ENCODE results near the gene RIC3. TPM values are rescaled to one million over a fixed set of nuclear protein-coding genes. Genes with fewer than 3 reads are reported as not detected.

The RIC3 gene
- total RNA-seq, 1 donor from 2014 or later: 3.2 TPM

- no peaks in the 10 kb centered on the region for H3K36me3 Mint-ChIP-seq (ENCODE audit: low read depth)
- H3K4me3 Mint-ChIP-seq (ENCODE audit: low read depth): no peak overlapping the region
Measured at GRCh38 chr11:8108421-8108820, 60.4 kb downstream of the RIC3 start.

GRCh38 chr11:8107642-8108041, 61.2 kb downstream of the RIC3 start:
- no peaks in the 10 kb centered on the region for H3K36me3 Mint-ChIP-seq (ENCODE audit: low read depth)
- no peak for DNase-seq (ENCODE audit: low spot score)
- intact Hi-C loops (cut with micrococcal nuclease): no loop called here
- H3K4me1 Mint-ChIP-seq (ENCODE audit: low read depth): no peaks in the 10 kb centered on the region
- H3K27ac Mint-ChIP-seq: no peak overlapping the region
- no peaks in the 10 kb centered on the region for H3K27me3 Mint-ChIP-seq (ENCODE audit: low read depth)
- no peak overlapping the region for H3K4me3 Mint-ChIP-seq (ENCODE audit: low read depth)
- H3K9me3 Mint-ChIP-seq: no peaks in the 10 kb centered on the region

More at GRCh38 chr11:8108421-8108820, 60.4 kb downstream of the RIC3 start:
- Mint-ChIP-seq H3K4me1 (ENCODE audit: low read depth) (no peaks in the 10 kb centered on the region), H3K27me3 (ENCODE audit: low read depth) (no peaks in the 10 kb centered on the region), H3K27ac (no peak overlapping the region), H3K9me3 (no peaks in the 10 kb centered on the region)
- no peak for DNase-seq (ENCODE audit: low spot score)
- intact Hi-C loops (cut with micrococcal nuclease): no loop called here

- H3K36me3 Mint-ChIP-seq (ENCODE audit: low read depth): no peaks in the 10 kb centered on the region
- no peak overlapping the region for H3K27ac Mint-ChIP-seq
- intact Hi-C loops (cut with micrococcal nuclease): no loop called here
Measured at GRCh38 chr11:8106679-8107078, 62.1 kb downstream of the RIC3 start.

GRCh38 chr11:8105666-8106065, 63.2 kb downstream of the RIC3 start:
- no peak for DNase-seq (ENCODE audit: low spot score)
- Mint-ChIP-seq H3K9me3 (no peaks in the 10 kb centered on the region), H3K36me3 (ENCODE audit: low read depth) (no peaks in the 10 kb centered on the region), H3K4me3 (ENCODE audit: low read depth) (no peak overlapping the region), H3K4me1 (ENCODE audit: low read depth) (no peaks in the 10 kb centered on the region), H3K27ac (no peak overlapping the region), H3K27me3 (ENCODE audit: low read depth) (no peaks in the 10 kb centered on the region)
- intact Hi-C loops (cut with micrococcal nuclease): no loop called here

More at GRCh38 chr11:8106679-8107078, 62.1 kb downstream of the RIC3 start:
- Mint-ChIP-seq H3K4me3 (ENCODE audit: low read depth) (no peak overlapping the region), H3K4me1 (ENCODE audit: low read depth) (no peaks in the 10 kb centered on the region), H3K9me3 (no peaks in the 10 kb centered on the region), H3K27me3 (ENCODE audit: low read depth) (no peaks in the 10 kb centered on the region)
- no peak for DNase-seq (ENCODE audit: low spot score)

GRCh38 chr11:8105133-8105532, 63.7 kb downstream of the RIC3 start:
- Mint-ChIP-seq H3K4me3 (ENCODE audit: low read depth) (no peak overlapping the region), H3K4me1 (ENCODE audit: low read depth) (no peaks in the 10 kb centered on the region), H3K36me3 (ENCODE audit: low read depth) (no peaks in the 10 kb centered on the region), H3K27ac (no peak overlapping the region), H3K27me3 (ENCODE audit: low read depth) (no peaks in the 10 kb centered on the region), H3K9me3 (no peaks in the 10 kb centered on the region)
- no peak for DNase-seq (ENCODE audit: low spot score)
- intact Hi-C loops (cut with micrococcal nuclease): no loop called here

GRCh38 chr11:8103909-8104308, 64.9 kb downstream of the RIC3 start:
- intact Hi-C loops (cut with micrococcal nuclease): no loop called here
- H3K4me1 Mint-ChIP-seq (ENCODE audit: low read depth): no peaks in the 10 kb centered on the region
- no peaks in the 10 kb centered on the region for H3K36me3 Mint-ChIP-seq (ENCODE audit: low read depth)
- DNase-seq (ENCODE audit: low spot score): no peak
- no peak overlapping the region for H3K27ac Mint-ChIP-seq
- no peaks in the 10 kb centered on the region for H3K9me3 Mint-ChIP-seq
- H3K27me3 Mint-ChIP-seq (ENCODE audit: low read depth): no peaks in the 10 kb centered on the region
- no peak overlapping the region for H3K4me3 Mint-ChIP-seq (ENCODE audit: low read depth)

GRCh38 chr11:8102965-8103364, 65.9 kb downstream of the RIC3 start:
- Mint-ChIP-seq H3K27ac (no peak overlapping the region), H3K9me3 (no peaks in the 10 kb centered on the region), H3K4me3 (ENCODE audit: low read depth) (no peak overlapping the region), H3K4me1 (ENCODE audit: low read depth) (no peaks in the 10 kb centered on the region), H3K27me3 (ENCODE audit: low read depth) (no peaks in the 10 kb centered on the region), H3K36me3 (ENCODE audit: low read depth) (no peaks in the 10 kb centered on the region)
- intact Hi-C loops (cut with micrococcal nuclease): no loop called here
- DNase-seq (ENCODE audit: low spot score): no peak

- no peaks in the 10 kb centered on the region for H3K9me3 Mint-ChIP-seq
- DNase-seq (ENCODE audit: low spot score): no peak
Measured at GRCh38 chr11:8102296-8102915, 66.4 kb downstream of the RIC3 start.

GRCh38 chr11:8101421-8101820, 67.4 kb downstream of the RIC3 start:
- no peak for DNase-seq (ENCODE audit: low spot score)
- intact Hi-C loops (cut with micrococcal nuclease): no loop called here
- Mint-ChIP-seq H3K9me3 (no peaks in the 10 kb centered on the region), H3K27me3 (ENCODE audit: low read depth) (no peaks in the 10 kb centered on the region), H3K4me3 (ENCODE audit: low read depth) (no peak overlapping the region), H3K27ac (no peak overlapping the region), H3K36me3 (ENCODE audit: low read depth) (no peaks in the 10 kb centered on the region), H3K4me1 (ENCODE audit: low read depth) (no peaks in the 10 kb centered on the region)

More at GRCh38 chr11:8102296-8102915, 66.4 kb downstream of the RIC3 start:
- no peaks in the 10 kb centered on the region for H3K36me3 Mint-ChIP-seq (ENCODE audit: low read depth)
- no peak overlapping the region for H3K4me3 Mint-ChIP-seq (ENCODE audit: low read depth)
- H3K27me3 Mint-ChIP-seq (ENCODE audit: low read depth): no peaks in the 10 kb centered on the region
- H3K4me1 Mint-ChIP-seq (ENCODE audit: low read depth): no peaks in the 10 kb centered on the region
- no peak overlapping the region for H3K27ac Mint-ChIP-seq
- intact Hi-C loops (cut with micrococcal nuclease): no loop called here

- H3K9me3 Mint-ChIP-seq: no peaks in the 10 kb centered on the region
- intact Hi-C loops (cut with micrococcal nuclease): no loop called here
- no peak overlapping the region for H3K4me3 Mint-ChIP-seq (ENCODE audit: low read depth)
- peak; percentile 3 for DNase-seq (ENCODE audit: low spot score)
- no peaks in the 10 kb centered on the region for H3K4me1 Mint-ChIP-seq (ENCODE audit: low read depth)
- H3K27ac Mint-ChIP-seq: no peak overlapping the region
- H3K27me3 Mint-ChIP-seq (ENCODE audit: low read depth): no peaks in the 10 kb centered on the region
- no peaks in the 10 kb centered on the region for H3K36me3 Mint-ChIP-seq (ENCODE audit: low read depth)
Measured at GRCh38 chr11:8100605-8101004, 68.2 kb downstream of the RIC3 start.

- Mint-ChIP-seq H3K4me3 (ENCODE audit: low read depth) (no peak overlapping the region), H3K4me1 (ENCODE audit: low read depth) (no peaks in the 10 kb centered on the region), H3K27ac (no peak overlapping the region), H3K27me3 (ENCODE audit: low read depth) (no peaks in the 10 kb centered on the region), H3K9me3 (no peaks in the 10 kb centered on the region), H3K36me3 (ENCODE audit: low read depth) (no peaks in the 10 kb centered on the region)
- intact Hi-C loops (cut with micrococcal nuclease): no loop called here
- peak; percentile 2 for DNase-seq (ENCODE audit: low spot score)
Measured at GRCh38 chr11:8100158-8100557, 68.7 kb downstream of the RIC3 start.

GRCh38 chr11:8099291-8099899, 69.4 kb downstream of the RIC3 start:
- no peaks in the 10 kb centered on the region for H3K4me1 Mint-ChIP-seq (ENCODE audit: low read depth)
- intact Hi-C loops (cut with micrococcal nuclease): loop anchor here (1.0 kb wide), 3 partner anchors 66 to 207 kb away; no protein-coding TSS in a partner anchor
- H3K27ac Mint-ChIP-seq: no peak overlapping the region
- H3K27me3 Mint-ChIP-seq (ENCODE audit: low read depth): no peaks in the 10 kb centered on the region
- DNase-seq (ENCODE audit: low spot score): peak; percentile 47
- no peaks in the 10 kb centered on the region for H3K9me3 Mint-ChIP-seq
- no peak overlapping the region for H3K4me3 Mint-ChIP-seq (ENCODE audit: low read depth)
- no peaks in the 10 kb centered on the region for H3K36me3 Mint-ChIP-seq (ENCODE audit: low read depth)

GRCh38 chr11:8098879-8099278, 69.9 kb downstream of the RIC3 start:
- Mint-ChIP-seq H3K27me3 (ENCODE audit: low read depth) (no peaks in the 10 kb centered on the region), H3K4me1 (ENCODE audit: low read depth) (no peaks in the 10 kb centered on the region), H3K4me3 (ENCODE audit: low read depth) (no peak overlapping the region), H3K36me3 (ENCODE audit: low read depth) (no peaks in the 10 kb centered on the region), H3K27ac (no peak overlapping the region), H3K9me3 (no peaks in the 10 kb centered on the region)
- DNase-seq (ENCODE audit: low spot score): no peak
- intact Hi-C loops (cut with micrococcal nuclease): loop anchor here (1.0 kb wide), 3 partner anchors 66 to 207 kb away; no protein-coding TSS in a partner anchor
